H1 (cell line): Measurements from ENCODE around the gene DDN. TPM values are rescaled to one million over a fixed set of nuclear protein-coding genes. Genes with fewer than 3 reads are reported as not detected.

Experiments
- CTCF ChIA-PET: fragments of 300-600 bp; sonication (Branson Sonifier 250); formaldehyde crosslinking; loops from one replicate; lab custom pipeline; 2021; ENCODE audit not compliant: partially characterized antibody; lab: Charles Lee
- POLR2A ChIA-PET: fragments of 300-600 bp; sonication (Branson Sonifier 250); formaldehyde crosslinking; loops from one replicate; lab custom pipeline; 2021; ENCODE audit warnings: inconsistent platforms; ENCODE audit not compliant: partially characterized antibody; lab: Charles Lee
- DNase-seq, 2 experiments: peaks; one replicate each; pipeline versions ENCODE4 v3.0.0 to v3.0.0-alpha.2; 2010 to 2022; ENCODE audit warnings: low spot score in 2 of 2, low read depth in 1 of 2, mixed read lengths in 1 of 2
- FAIRE-seq: peaks from 2 replicates; lab custom pipeline; 2011; peaks lifted over from hg19 to GRCh38; lab: Jason Lieb, UNC
- H2AFZ ChIP-seq: 2 replicates; pipeline ENCODE4 v1.8.1; 2012; ENCODE audit warnings: low read length, inconsistent platforms
- H2AK5ac ChIP-seq: 2 replicates; pipeline ENCODE4 v1.6.1; 2013; ENCODE audit warnings: low read depth, low read length
- H2BK120ac ChIP-seq: replicated peaks from 2 replicates; pipeline ENCODE3; 2013; ENCODE audit warnings: low read depth, low read length, inconsistent platforms
- H2BK12ac ChIP-seq: 2 replicates; pipeline ENCODE4 v1.6.1; 2013; ENCODE audit warnings: low read depth, low read length
- H2BK15ac ChIP-seq: 2 replicates; pipeline ENCODE4 v1.6.1; 2013; ENCODE audit warnings: low read length
- H2BK20ac ChIP-seq: 2 replicates; pipeline ENCODE4 v1.6.1; 2013; ENCODE audit warnings: low read length
- H2BK5ac ChIP-seq: 2 replicates; pipeline ENCODE4 v1.6.1; 2013; ENCODE audit warnings: low read depth, low read length
- H3K14ac ChIP-seq: 2 replicates; pipeline ENCODE4 v1.6.1; 2013; ENCODE audit warnings: inconsistent platforms; ENCODE audit not compliant: insufficient read length
- H3K18ac ChIP-seq: 2 replicates; pipeline ENCODE4 v1.6.1; 2013; ENCODE audit warnings: low read length; ENCODE audit errors: extremely low read depth
- H3K23ac ChIP-seq: 2 replicates; pipeline ENCODE4 v1.6.1; 2013; ENCODE audit warnings: inconsistent platforms; ENCODE audit not compliant: insufficient read length
- H3K23me2 ChIP-seq: 2 replicates; pipeline ENCODE4 v1.6.1; 2013; ENCODE audit warnings: low read depth, low read length
- H3K27ac ChIP-seq: 2 replicates; pipeline ENCODE4 v1.6.1; 2011; ENCODE audit warnings: low read depth, low read length, inconsistent platforms
- H3K27me3 ChIP-seq, 4 experiments: replicated peaks in 1 of 4; 1 replicate in 1 of 4; 2 replicates in 3 of 4; pipeline versions ENCODE4 v1.6.1 to v1.8.1; 2011 to 2013; ENCODE audit warnings: low read length in 3 of 4, mild to moderate bottlenecking in 3 of 4, inconsistent platforms in 2 of 4, mixed read lengths in 2 of 4, moderate library complexity in 1 of 4; ENCODE audit not compliant: control insufficient read depth in 3 of 4, insufficient read depth in 3 of 4; ENCODE audit errors: extremely low read depth in 1 of 4
- H3K36me3 ChIP-seq, 4 experiments: 2 replicates each; pipeline versions ENCODE4 v1.6.1 to v1.8.1; 2011 to 2013; ENCODE audit warnings: mild to moderate bottlenecking in 4 of 4, low read length in 3 of 4, moderate library complexity in 2 of 4, control low read depth in 1 of 4, inconsistent platforms in 1 of 4; ENCODE audit not compliant: insufficient read depth in 4 of 4, control insufficient read depth in 2 of 4
- H3K4ac ChIP-seq: replicated peaks from 2 replicates; pipeline ENCODE3; 2013; ENCODE audit warnings: low read length, low read depth, mixed read lengths, inconsistent platforms; ENCODE audit not compliant: insufficient read length
- H3K4me1 ChIP-seq, 4 experiments: replicated peaks in 1 of 4; 1 replicate in 1 of 4; 2 replicates in 3 of 4; pipeline versions ENCODE4 v1.6.1 to v1.8.1; 2011 to 2013; ENCODE audit warnings: low read length in 3 of 4, inconsistent platforms in 2 of 4, mixed read lengths in 1 of 4; ENCODE audit not compliant: insufficient read depth in 4 of 4, control insufficient read depth in 3 of 4
- H3K4me2 ChIP-seq, 2 experiments: 2 replicates each; pipeline versions ENCODE4 v1.6.1 to v1.8.1; 2011 to 2013; ENCODE audit warnings: low read depth in 2 of 2, low read length in 2 of 2, control low read depth in 1 of 2, inconsistent platforms in 1 of 2, mild to moderate bottlenecking in 1 of 2; ENCODE audit not compliant: insufficient read depth in 1 of 2
- H3K4me3 ChIP-seq, 4 experiments: fragments of 200-600, 300-600 bp in 1 of 4; sonication (generic), shearing (Covaris generic), sonication (Bioruptor Twin) in 1 of 4; 2 replicates each; pipeline versions ENCODE4 v1.5.1 to v1.8.1; 2011 to 2016; ENCODE audit warnings: low read length in 4 of 4, low read depth in 3 of 4, control low read depth in 2 of 4, inconsistent platforms in 2 of 4, mild to moderate bottlenecking in 2 of 4, mixed read lengths in 1 of 4, moderate library complexity in 1 of 4; ENCODE audit not compliant: insufficient read depth in 2 of 4; ENCODE audit errors: extremely low read depth in 1 of 4
- H3K56ac ChIP-seq: replicated peaks from 2 replicates; pipeline ENCODE3; 2013; ENCODE audit warnings: low read depth, mild to moderate bottlenecking, mixed read lengths, low read length, inconsistent platforms; ENCODE audit not compliant: insufficient read length
- H3K79me1 ChIP-seq: 2 replicates; pipeline ENCODE4 v1.6.1; 2013; ENCODE audit warnings: low read depth, low read length, control low read depth
- H3K79me2 ChIP-seq, 2 experiments: 2 replicates each; pipeline versions ENCODE4 v1.6.1 to v1.8.1; 2012 to 2013; ENCODE audit warnings: low read length in 2 of 2, mild to moderate bottlenecking in 2 of 2, inconsistent platforms in 1 of 2; ENCODE audit not compliant: insufficient read depth in 2 of 2, control insufficient read depth in 1 of 2
- H3K9ac ChIP-seq, 4 experiments: replicated peaks in 1 of 4; 1 replicate in 1 of 4; 2 replicates in 3 of 4; pipeline versions ENCODE4 v1.6.1 to v1.8.1; 2011 to 2013; ENCODE audit warnings: low read depth in 3 of 4, low read length in 3 of 4, control low read depth in 2 of 4, mild to moderate bottlenecking in 2 of 4, moderate library complexity in 2 of 4, inconsistent platforms in 1 of 4; ENCODE audit errors: extremely low read depth in 1 of 4
- H3K9me3 ChIP-seq, 2 experiments: 2 replicates each; pipeline versions ENCODE4 v1.6.1 to v1.8.1; 2012 to 2013; ENCODE audit warnings: mild to moderate bottlenecking in 2 of 2, moderate library complexity in 2 of 2, control low read depth in 1 of 2, inconsistent platforms in 1 of 2, low read depth in 1 of 2, low read length in 1 of 2, mixed read lengths in 1 of 2; ENCODE audit not compliant: insufficient read depth in 2 of 2
- H4K20me1 ChIP-seq, 2 experiments: replicated peaks in 1 of 2; 2 replicates each; pipeline versions ENCODE3 to v1.8.1; 2011 to 2013; ENCODE audit warnings: inconsistent platforms in 2 of 2, low read length in 2 of 2, mild to moderate bottlenecking in 1 of 2; ENCODE audit not compliant: insufficient read depth in 2 of 2, control insufficient read depth in 1 of 2
- H4K5ac ChIP-seq: 2 replicates; pipeline ENCODE4 v1.6.1; 2013; ENCODE audit warnings: low read length, low read depth, mixed read lengths, inconsistent platforms; ENCODE audit not compliant: insufficient read length
- H4K8ac ChIP-seq: 2 replicates; pipeline ENCODE4 v1.8.0; 2013; ENCODE audit warnings: mild to moderate bottlenecking, moderate library complexity, low read length, inconsistent platforms; ENCODE audit not compliant: insufficient read depth; ENCODE audit errors: extremely low read depth
- H4K91ac ChIP-seq: replicated peaks from 2 replicates; pipeline ENCODE3; 2013; ENCODE audit warnings: low read length, mixed read lengths, inconsistent platforms; ENCODE audit not compliant: insufficient read length
- EP300 ChIP-seq, 2 experiments: IDR thresholded peaks; 1 replicate in 1 of 2; 2 replicates in 1 of 2; pipeline ENCODE4 v1.6.1; 2011 to 2012; ENCODE audit warnings: low read depth in 2 of 2, low read length in 2 of 2, mild to moderate bottlenecking in 2 of 2, borderline replicate concordance in 1 of 2, inconsistent platforms in 1 of 2, moderate library complexity in 1 of 2
- POU5F1 ChIP-seq: IDR thresholded peaks from 2 replicates; pipeline ENCODE4 v1.6.1; 2011; ENCODE audit warnings: low read depth, mild to moderate bottlenecking, low read length, moderate library complexity
- WGBS, 2 experiments: shearing (Covaris generic) in 1 of 2; methylation state at CpG; one replicate each; pipeline versions ENCODE4 v1.1.6 to v1.1.7; 2013 to 2015; ENCODE audit warnings: low lambda C conversion rate in 2 of 2, mixed read lengths in 2 of 2, inconsistent platforms in 1 of 2, low coverage in 1 of 2, missing lambda C conversion rate in 1 of 2; ENCODE audit not compliant: insufficient replicate concordance in 2 of 2, insufficient coverage in 1 of 2, insufficient read length in 1 of 2; ENCODE audit errors: extremely low coverage in 1 of 2, missing lambda C conversion rate in 1 of 2; 5-methylcytosine and 5-hydroxymethylcytosine counted together
- polyA plus RNA-seq, 7 experiments: library from polyadenylated mRNA; depleted of rRNA in 3 of 7; stranded (reverse) in 5 of 7; unstranded in 2 of 7; fragments of >200 nt in 5 of 7; fragments of 200-250 nt in 2 of 7; gene quantifications; 1 replicate in 5 of 7; 2 replicates in 1 of 7; 4 replicates in 1 of 7; pipeline versions ENCODE4 v1.2.1 to v1.2.3, GENCODE V29; 2011 to 2013; ENCODE audit warnings: missing spikeins in 2 of 7, mixed read lengths in 2 of 7
- total RNA-seq: library from RNA; stranded (reverse); fragmentation: NEBNext Ultra II Directional; extraction: Animal tissue kit (Norgen Biotek cat#: 25700); gene quantifications from 2 replicates; pipeline ENCODE4 v1.2.1, GENCODE V29; 2021

The DDN gene
- total and polyA plus RNA-seq, 2 of the 8 experiments (the other 6 are each of a cell fraction or from before 2014, with no cell fraction given): 0.14 to 0.30 TPM

DNA sequence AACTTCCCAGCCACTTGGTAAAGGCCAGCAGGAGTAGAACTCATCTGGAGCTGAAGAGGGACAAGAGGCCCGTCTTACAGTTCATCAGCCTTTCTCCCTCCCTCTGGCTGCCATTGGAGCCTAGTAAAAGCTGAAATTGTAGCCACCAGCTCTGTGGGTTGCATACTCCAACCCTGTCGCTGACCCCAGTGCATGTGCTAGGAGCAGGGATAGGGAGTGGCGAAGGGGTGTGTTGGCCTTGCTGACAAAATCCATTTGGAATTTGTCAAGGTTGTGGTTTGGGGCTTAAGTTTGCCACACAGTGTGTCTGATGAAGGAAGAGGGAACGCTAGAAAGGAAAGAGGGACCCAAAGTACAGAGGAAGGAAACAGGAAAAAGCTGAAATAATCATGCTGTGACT, 37.8 kb downstream of the DDN start:
- H3K9ac ChIP-seq: no peak overlapping the region
- H3K56ac ChIP-seq: no peak overlapping the region
- no peaks in the 10 kb centered on the region for H3K79me1 ChIP-seq
- no peak overlapping the region for H2BK5ac ChIP-seq
- no peaks in the 10 kb centered on the region for H3K9me3 ChIP-seq
- no peak overlapping the region for H2BK120ac ChIP-seq
- H4K91ac ChIP-seq: no peak overlapping the region
- DNase-seq (no peak), FAIRE-seq (no peak)
- H3K4me3 ChIP-seq: no peak overlapping the region
- no peaks in the 10 kb centered on the region for H3K79me2 ChIP-seq
- no peak for TF ChIP-seq POU5F1
- no peak for TF ChIP-seq EP300 (IDR thresholded peaks at IDR 0.05; ENCODE audit: borderline replicate concordance in 1 of 2, low read depth in 2 of 2, low read length in 2 of 2)
- peaks cover 0 to 4% (median 3%) of the 10 kb centered on the region in 4 experiments; a peak in 4 of 7 replicates for H3K27me3 ChIP-seq
- no peak overlapping the region for H3K14ac ChIP-seq
- H2BK15ac ChIP-seq: no peak overlapping the region
- H4K8ac ChIP-seq: no peak overlapping the region
- H3K4me2 ChIP-seq: no peak overlapping the region
- no peaks in the 10 kb centered on the region for H4K20me1 ChIP-seq
- H2BK20ac ChIP-seq: 0 out of 2 replicates have a peak overlapping the region, but pooled peaks have one; percentile 38
- H3K36me3 ChIP-seq: no peaks in the 10 kb centered on the region
- H4K5ac ChIP-seq: no peak overlapping the region
- H3K4me1 ChIP-seq: peaks cover 11 to 20% (median 17%) of the 10 kb centered on the region in 4 experiments
- no peak overlapping the region for H2AK5ac ChIP-seq
- no peak overlapping the region; the same call in 1 of the 2 replicates for H2AFZ ChIP-seq
- H2BK12ac ChIP-seq: no peak overlapping the region
- peaks cover 6% of the 10 kb centered on the region for H3K23me2 ChIP-seq
- no peak overlapping the region for H3K18ac ChIP-seq
- H3K23ac ChIP-seq: no peak overlapping the region
- no peak overlapping the region for H3K4ac ChIP-seq
- no peak overlapping the region for H3K27ac ChIP-seq
- CTCF ChIA-PET: interaction anchor here (1.0 to 40.8 kb wide), 4 partner anchors 11 to 30 kb away, joined by 3 to 1336 read pairs (median 142); partner anchors contain the start of genes DDN, FKBP11 and WNT1
- POLR2A ChIA-PET: no interaction called here
- WGBS, 2 experiments: 63% methylated on average over 4 of the region's 4 CpGs; no CpG with 5 or more reads in 1 of the 2 experiments
